NOMO-1 treated with DMSO at 0.1 percent for 48 hours (cell line): ENCODE results near the gene FIZ1.

Experiments
- DNase-seq: peaks from one replicate; lab custom pipeline; 2025; ENCODE audit not compliant: unreplicated experiment; lab: John Stamatoyannopoulos, UW

The FIZ1 gene

DNA sequence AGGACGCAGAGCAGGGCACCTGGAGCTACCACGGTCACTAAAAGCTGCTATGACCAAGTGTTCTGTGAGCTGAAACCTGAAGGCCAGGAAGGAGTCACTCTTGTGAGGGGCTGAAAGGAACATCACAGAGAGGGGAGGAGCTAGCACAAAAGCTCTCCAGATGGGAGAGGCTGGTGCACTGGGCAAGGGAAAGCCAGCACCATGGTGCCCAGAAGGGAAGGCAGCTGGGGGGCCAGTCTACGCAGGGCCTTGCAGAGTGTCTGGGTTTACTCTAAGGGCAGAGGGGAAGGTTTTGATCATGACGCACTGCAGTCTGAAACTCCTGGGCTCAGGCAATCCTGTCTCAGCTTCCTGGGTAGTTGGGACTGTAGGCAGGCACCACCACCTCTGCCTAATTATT is 37.4 kb upstream of the FIZ1 start:
- DNase-seq, result no peak

DNA sequence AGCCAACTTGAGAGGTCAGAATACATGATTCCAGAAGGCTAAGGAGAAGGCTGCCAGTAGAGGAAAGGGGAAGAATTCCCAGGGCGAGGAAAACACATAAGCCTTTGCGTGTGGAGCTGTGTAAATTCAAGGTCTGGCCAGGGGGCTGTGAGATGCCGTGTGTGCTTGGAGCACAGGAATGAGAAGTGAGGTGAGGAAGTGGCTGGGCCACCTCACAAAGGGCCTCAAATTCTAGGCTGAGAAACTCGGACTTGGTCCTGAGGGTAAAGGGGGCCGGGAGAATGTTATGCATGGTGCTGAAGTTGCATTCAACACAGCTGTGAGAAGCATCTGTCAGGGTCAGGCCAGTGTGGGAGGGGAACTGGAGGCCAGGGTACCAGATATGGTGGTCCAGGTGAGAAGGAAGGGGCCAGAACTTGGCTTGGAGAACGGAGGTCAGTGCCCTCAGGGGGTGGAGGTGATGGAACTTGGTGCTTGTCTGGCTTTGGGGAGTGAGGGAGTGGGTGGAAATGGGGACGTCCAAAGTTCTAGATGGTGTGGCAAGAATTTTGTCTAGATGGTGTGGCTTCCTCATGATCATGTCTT is 36.6 kb upstream of the FIZ1 start:
- no peak for DNase-seq

DNA sequence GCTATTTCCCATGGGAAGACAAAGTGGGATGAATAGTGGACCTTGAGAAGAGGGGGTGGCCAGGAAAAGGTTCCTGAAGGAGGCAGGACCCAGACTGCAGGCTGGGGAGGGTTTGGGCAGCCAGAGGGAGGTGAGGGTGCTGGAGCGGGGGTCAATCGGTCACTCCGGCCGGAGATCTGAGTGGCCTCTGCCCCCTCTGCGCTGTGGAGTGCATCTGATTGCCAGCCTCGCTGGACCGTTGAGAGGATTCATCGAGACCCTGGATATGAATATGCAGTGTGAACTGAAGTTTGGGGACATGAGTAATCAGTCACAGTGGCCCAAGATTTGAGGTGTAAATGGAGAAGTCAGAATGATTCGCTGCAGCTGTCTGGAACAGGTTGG is 36.0 kb upstream of the FIZ1 start:
- DNase-seq, result peak; percentile 25

DNA sequence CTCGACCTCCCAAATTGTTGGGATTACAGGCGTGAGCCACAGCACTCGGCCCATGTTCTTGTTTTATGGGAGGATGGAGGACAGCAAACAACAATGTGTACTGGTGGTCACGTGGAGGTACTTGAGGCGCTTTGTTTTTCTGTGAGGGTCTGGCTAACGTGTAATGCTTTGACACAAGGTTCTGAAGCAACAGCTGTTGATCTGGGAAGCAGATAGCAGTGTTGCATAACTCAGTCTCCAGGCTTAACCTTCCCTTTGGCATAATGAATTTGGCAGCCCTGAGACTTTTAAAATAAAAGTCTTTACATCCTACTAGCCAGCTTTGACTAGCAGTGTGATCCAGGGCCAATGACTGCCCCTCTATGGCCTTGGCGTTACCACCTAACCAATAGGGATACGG is 34.5 kb upstream of the FIZ1 start:
- DNase-seq, result no peak

DNA sequence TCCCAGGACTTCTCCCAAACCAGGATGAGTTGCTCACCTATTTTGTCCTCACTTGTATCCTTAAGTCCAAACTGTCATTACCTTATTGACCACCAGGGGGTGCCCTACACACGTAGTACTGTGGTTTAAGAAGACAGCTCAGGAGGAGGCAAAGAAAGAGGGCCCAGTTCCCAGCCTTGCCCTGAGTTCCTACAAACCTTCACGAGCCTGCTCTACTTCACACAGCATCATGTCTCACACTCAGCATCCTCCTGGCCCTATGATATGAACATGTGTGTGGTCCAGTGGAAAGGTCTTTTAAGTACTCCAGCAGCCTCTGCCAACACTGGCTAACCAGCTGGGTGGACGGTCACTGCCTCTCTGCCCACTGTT is 33.1 kb upstream of the FIZ1 start:
- DNase-seq, result peak; percentile 88

DNA sequence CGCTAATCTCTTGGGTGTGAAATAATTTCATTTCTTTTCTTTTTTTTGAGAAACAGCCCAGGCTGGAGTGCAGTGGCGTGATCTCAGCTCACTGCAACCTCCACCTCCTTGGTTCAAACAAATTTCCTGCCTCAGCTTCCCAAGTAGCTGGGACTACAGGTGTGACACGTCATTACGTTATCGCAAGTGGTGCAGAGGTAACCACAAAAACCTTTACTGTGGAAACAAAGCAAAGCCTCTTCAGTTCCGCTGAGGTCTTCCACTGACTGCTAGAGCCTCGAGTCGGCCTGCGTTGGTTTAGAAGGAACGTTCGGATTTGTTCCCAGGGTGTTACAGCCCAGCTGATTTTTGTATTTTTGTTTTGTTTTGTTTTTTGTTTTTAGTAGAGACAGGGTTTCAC is 27.0 kb upstream of the FIZ1 start:
- no peak for DNase-seq

DNA sequence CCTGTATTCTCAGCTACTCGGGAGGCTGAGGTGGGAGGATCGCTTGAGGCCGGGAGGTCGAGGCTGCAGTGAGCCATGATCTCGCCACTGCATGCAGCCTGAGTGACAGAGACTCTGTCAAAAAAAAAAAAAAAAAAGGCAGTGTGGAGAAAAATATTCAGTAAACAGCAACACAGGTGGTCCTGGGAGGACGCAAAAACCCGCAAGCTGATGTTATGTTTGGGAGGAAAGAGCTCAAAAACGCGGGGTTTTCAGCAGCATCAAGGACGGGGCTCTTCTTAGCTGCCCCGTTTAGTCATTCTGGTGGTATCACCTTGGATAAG is 25.6 kb upstream of the FIZ1 start:
- no peak for DNase-seq

DNA sequence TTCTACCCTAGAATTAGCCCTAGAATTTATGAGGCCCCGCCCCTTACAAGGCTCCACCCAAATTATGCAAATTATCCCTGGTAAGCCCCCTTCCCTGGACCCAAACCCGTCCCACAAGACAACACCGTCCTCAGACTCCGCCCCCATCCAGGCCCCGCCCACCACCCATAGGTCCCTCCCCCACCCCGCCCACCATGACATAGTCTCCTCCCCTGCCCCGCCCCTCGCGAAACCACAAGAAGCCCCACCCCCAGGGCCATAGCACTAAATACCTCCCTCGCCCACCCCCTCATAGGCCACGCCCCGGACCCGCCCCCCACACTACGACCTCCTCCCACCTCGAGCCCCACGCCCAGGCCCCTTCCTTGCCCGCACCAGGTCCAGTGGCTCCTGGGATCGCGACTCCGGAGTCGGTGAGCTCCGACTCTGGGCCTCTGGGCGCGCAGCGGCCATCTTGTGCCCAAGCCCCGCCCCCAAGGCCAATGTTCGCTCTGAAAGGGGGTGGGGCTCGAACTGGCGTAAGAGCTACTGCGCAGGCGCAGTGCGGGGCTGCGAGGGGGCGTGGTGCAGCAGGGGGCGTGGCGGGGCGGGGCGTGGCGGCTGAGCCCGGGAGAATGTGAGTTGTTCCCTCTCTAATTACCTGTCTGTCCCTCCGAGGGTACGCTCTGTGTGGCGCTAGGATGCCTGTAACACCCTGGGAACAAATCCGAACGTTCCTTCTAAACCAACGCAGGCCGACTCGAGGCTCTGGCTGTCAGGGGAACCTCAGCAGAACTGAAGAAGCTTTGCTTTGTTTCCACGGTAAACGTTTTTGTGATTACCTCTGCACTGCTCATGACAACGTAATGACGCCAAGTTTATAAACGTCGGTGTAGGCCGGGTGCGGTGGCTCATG is 25.0 kb upstream of the FIZ1 start, which contains the start of gene ZNF784:
Gene ZNF784 (minus strand): TSS at position 458 of the 895 bp plus-strand sequence. CDS start 5 bp downstream, at position 453.
- peak; percentile 87 for DNase-seq

DNA sequence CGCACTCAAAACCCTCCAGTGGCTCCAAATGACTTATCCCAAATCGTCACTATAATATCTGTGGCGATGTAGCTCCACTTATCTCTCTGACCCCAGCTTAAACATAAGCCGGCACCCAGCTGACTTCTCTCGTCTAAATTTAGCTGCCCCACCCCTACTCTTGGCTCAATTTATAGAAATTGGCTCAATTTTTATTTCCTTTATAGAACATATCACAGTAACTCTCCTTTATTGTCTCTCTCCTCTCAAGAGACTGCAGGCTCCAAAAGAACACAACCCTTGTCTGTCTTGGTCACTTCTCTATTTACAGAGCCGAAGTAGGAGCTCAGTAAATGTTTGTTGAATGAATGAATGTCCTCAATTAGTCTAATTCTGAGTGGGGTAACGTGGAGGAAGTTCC is 24.2 kb upstream of the FIZ1 start:
- DNase-seq, result peak; percentile 21

DNA sequence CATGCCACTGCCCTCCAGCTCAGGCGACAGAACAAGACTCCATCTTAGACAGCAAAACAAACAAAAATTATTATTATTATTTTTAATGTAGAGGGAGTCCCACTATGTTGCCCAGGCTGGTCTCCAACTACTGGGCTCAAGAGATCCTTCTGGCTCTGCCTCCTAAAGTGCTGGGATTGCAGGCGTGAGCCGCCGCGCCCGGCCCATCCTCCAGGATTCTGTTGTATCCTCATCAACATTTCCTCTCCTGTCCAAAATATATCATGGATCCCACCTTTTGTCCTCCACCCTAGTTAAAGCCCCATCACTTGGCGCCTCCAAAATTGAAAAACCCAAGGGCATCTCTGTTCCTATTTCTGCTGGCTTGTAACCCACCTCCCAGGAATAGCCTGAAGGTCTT is 23.8 kb upstream of the FIZ1 start:
- no peak for DNase-seq

DNA sequence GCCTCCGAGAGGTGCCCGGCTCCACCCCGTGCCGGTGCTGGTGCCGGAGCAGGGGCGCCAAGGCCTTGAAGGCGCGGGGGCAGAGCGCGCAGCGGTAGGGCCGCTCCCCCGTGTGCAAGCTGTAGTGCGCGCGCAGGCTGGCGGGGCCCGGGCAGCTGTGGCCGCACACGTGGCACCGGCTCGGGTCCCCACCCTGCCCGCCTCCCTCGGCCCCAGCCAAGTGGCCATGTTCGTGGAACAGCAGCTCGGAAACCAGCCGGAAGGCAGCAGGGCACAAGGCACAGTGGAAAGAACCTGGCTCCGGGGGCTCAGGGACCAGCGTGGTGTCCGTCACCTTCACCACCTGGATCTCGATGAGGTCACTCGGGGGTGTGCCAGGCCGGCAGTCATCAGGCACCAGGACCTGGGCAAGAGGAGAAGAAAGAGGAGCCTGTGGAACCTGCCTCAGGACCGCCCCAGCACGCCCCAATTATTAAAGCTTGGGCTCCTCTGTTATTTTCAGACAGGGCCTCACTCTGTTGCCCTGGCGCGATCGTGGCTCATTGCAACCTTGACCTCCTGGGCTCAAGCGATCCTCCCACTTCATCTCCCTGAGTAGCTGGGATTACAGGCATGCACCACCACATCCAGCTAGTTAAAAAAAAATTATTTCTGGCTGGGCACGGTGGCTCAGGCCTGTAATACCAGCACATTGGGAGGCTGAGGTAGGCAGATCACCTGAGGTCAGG is 23.1 kb upstream of the FIZ1 start:
- DNase-seq, result no peak

DNA sequence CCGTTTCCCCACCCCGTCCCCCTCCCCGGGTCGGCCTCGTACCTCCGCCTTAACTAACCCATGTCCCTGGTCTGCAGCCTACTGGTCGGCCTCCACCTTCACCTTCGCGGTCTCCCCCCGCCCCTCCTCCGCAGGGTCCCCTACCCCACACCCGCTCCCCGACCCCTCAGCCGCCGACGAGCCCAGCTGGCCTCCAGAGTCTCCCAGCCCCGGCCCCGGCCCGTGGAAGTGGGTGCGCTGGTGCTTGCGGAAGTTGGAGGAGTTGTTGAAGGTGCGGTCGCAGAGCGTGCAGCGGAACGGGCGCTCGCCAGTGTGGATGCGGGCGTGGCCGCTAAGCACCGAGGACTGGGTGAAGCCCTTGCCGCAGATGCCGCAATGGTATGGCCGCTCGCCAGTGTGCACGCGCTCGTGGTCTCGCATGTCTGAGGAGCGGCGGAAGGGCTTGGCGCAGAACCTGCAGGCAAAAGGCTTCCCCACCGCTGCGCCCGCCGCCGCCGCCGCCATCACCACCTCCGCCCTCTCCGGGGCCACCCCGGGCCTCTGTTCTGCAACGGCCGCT is 22.4 kb upstream of the FIZ1 start:
- DNase-seq, result no peak

DNA sequence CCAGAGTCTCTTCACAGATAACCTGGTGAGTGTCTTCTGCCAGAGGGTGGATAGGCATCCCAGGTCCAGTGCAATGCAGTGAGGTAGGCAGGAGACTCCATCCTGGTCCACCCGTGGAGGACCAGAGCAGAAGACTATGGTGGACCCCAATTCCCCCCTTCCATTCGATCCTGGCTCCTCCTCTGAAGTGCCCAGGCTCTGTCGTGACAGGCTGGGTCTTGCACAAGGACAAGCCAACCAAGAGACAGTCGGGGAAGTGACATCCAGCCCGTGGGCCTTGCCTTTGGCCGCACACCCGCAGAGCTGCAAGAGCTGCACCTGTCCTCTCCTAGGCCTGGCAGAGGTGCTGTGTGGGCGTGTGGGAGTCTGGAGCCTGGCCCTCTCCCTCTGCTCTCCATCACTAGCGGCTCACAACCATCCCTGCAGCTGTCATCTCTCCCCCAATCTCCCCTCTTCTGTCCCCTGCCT is 21.9 kb upstream of the FIZ1 start:
- DNase-seq, result no peak

DNA sequence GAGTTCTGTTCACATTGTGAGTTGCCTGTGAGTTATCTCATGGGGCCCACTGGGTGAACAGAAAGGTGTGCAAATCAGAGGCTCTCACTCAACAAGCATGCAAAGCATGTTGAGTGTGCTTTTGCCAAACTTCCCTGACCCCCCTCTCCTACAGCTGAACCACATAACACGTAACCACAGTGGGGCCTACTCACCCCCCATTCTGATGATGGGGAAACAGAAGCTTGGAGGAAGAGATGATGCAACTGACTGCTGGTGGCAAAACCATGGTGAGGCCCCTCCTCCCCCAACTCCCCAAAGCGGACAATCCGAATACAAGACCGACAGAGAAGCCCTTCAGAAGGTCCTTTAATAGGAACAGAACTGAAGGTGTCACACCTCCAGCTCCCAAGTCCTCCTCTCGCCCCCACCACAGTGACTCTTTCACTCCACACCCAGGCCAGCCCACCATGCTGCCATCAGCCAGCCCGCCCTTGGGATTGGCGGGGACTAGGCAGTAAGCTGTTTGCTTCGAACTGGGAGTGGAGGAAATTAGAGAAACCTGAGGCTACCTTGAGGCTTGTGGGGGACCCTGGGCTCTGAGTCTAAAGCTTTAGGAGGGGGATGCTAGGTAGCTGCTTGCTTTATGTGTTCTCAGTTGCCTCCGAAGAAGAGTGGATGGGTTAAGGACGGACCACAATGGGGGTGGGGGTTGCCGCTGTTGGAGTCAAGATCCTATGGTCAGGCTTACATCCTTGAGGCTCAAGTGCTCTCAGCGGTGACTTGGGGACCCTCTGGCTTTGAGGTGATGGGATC is 21.3 kb upstream of the FIZ1 start:
- DNase-seq, result peak; percentile 95

DNA sequence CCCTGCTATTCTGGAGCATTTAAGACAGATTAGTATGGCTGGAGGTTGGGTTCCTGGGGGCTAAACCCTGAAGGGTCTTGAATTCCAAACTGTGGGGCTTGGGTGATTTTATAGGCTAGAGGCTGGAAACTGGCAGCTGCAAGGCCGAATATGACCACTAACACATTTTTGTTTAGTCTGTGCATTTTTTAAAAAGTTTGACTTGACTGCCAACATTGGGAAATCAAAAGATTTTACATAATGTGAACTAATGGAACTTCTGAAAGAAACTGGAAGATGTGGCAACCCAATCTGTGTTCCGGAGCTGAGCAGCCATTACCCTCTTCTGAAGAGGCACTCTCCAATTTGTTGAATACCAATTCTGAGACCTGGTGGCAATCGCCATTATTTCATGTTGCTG is 20.0 kb upstream of the FIZ1 start:
- peak; percentile 25 for DNase-seq

DNA sequence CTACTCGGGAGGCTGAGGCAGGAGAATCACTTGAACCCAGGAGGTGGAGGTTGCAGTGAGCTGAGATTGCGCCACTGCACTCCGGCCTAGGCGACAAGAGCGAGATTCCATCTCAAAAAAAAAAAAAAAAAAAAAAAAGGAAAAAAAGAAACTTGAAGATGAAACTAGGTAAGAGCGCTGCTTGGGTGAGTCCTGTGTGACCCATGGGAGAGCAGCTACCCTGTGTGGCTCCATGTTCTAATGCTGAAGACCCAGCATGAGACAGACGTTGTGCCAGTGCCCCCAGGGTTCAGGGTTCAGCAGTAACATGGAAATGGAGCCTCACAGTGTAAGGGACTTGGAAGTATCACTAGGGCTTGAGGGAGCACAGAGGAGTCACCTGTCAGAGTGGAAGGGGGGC is 19.1 kb upstream of the FIZ1 start:
- DNase-seq, result no peak

DNA sequence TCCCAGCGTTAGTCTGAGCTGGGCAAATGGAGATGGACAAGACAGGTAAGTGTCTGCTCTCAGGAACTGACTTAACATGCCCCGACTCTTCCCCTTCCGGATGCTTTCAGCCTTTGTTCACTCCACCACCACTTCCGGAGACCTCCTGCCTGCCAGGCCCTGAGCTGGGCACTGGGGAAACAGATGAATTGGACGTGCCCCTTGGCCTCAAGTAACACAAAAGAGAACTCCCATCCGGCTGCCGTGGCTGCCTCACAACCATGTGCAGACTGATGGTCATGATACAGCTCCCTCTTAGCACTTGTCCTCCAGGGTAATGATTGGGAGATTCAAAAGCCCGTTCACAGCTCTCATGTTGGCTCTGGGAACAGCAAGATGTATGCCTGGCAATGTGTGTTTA is 18.1 kb upstream of the FIZ1 start:
- DNase-seq, result no peak

DNA sequence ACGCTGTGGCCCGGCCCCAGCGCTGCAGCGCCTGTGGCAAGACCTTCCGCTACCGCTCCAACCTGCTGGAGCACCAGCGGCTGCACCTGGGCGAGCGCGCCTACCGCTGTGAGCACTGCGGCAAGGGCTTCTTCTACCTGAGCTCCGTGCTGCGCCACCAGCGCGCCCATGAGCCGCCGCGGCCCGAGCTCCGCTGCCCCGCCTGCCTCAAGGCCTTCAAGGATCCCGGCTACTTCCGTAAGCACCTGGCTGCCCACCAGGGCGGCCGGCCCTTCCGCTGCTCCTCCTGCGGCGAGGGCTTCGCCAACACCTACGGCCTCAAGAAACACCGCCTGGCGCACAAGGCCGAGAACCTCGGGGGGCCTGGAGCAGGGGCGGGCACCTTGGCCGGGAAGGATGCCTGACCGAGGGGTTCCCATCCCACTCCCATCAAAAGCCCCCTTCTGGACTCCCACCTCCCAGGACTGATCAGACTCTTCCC is 17.1 kb upstream of the FIZ1 start:
- no peak for DNase-seq

DNA sequence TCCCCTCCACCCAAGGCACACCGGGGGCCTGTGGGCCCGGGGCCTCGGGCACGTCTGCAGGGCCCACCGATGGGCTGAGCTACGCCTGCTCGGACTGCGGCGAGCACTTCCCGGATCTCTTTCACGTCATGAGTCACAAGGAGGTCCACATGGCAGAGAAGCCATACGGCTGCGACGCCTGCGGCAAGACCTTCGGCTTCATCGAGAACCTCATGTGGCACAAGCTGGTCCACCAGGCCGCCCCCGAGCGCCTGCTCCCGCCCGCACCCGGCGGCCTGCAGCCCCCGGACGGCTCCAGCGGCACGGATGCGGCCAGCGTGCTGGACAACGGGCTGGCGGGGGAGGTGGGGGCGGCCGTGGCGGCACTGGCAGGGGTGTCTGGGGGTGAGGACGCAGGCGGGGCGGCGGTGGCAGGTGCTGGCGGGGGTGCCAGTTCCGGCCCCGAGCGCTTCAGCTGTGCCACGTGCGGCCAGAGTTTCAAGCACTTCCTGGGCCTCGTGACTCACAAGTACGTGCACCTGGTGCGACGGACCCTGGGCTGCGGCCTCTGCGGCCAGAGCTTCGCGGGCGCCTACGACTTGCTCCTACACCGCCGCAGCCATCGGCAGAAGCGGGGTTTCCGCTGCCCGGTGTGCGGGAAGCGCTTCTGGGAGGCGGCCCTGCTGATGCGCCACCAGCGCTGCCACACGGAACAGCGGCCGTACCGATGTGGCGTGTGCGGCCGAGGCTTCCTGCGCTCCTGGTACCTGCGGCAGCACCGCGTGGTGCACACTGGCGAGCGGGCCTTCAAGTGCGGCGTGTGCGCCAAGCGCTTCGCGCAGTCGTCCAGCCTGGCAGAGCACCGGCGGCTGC is 16.5 kb upstream of the FIZ1 start:
- DNase-seq, result no peak
